Measurements from ENCODE around the gene JAZF1.

Gene JAZF1

GRCh38 chr7:28165961-28166955 is 14.3 kb downstream of the JAZF1 start:
- no peaks in the 10 kb centered on the region for H3K27me3 Mint-ChIP-seq
- no peak overlapping the region for H3K4me3 Mint-ChIP-seq
- peaks cover 5% of the 10 kb centered on the region for H3K36me3 Mint-ChIP-seq (ENCODE audit: low read depth)
- no peak overlapping the region for H3K27ac Mint-ChIP-seq
- peaks cover 54% of the 10 kb centered on the region for H3K4me1 Mint-ChIP-seq (ENCODE audit: low read depth)
- H3K9me3 Mint-ChIP-seq, result no peaks in the 10 kb centered on the region

- H3K27ac Mint-ChIP-seq, result peak overlapping the region; percentile 5
- no peaks in the 10 kb centered on the region for H3K9me3 Mint-ChIP-seq
- H3K4me1 Mint-ChIP-seq (ENCODE audit: low read depth), result peaks cover 52% of the 10 kb centered on the region
- no peaks in the 10 kb centered on the region for H3K27me3 Mint-ChIP-seq
- H3K36me3 Mint-ChIP-seq (ENCODE audit: low read depth), result peaks cover 5% of the 10 kb centered on the region
- H3K4me3 Mint-ChIP-seq, result no peak overlapping the region
Observed at GRCh38 chr7:28165261-28165660, 15.3 kb downstream of the JAZF1 start.

- peaks cover 48% of the 10 kb centered on the region for H3K4me1 Mint-ChIP-seq (ENCODE audit: low read depth)
- no peak overlapping the region for H3K27ac Mint-ChIP-seq
- peaks cover 15% of the 10 kb centered on the region for H3K36me3 Mint-ChIP-seq (ENCODE audit: low read depth)
- no peak overlapping the region for H3K4me3 Mint-ChIP-seq
- no peaks in the 10 kb centered on the region for H3K9me3 Mint-ChIP-seq
- no peaks in the 10 kb centered on the region for H3K27me3 Mint-ChIP-seq
Observed at GRCh38 chr7:28163949-28164348, 16.6 kb downstream of the JAZF1 start.

- Mint-ChIP-seq H3K36me3 (ENCODE audit: low read depth) (peaks cover 20% of the 10 kb centered on the region), H3K4me1 (ENCODE audit: low read depth) (peaks cover 48% of the 10 kb centered on the region), H3K9me3 (no peaks in the 10 kb centered on the region), H3K27ac (no peak overlapping the region), H3K4me3 (no peak overlapping the region), H3K27me3 (no peaks in the 10 kb centered on the region)
Observed at GRCh38 chr7:28161331-28161730, 19.3 kb downstream of the JAZF1 start.

GRCh38 chr7:28160551-28160991 is 20.0 kb downstream of the JAZF1 start:
- no peak overlapping the region for H3K4me3 Mint-ChIP-seq
- H3K9me3 Mint-ChIP-seq, result no peaks in the 10 kb centered on the region
- no peak overlapping the region for H3K27ac Mint-ChIP-seq
- H3K36me3 Mint-ChIP-seq (ENCODE audit: low read depth), result peaks cover 20% of the 10 kb centered on the region
- H3K4me1 Mint-ChIP-seq (ENCODE audit: low read depth), result peaks cover 50% of the 10 kb centered on the region
- H3K27me3 Mint-ChIP-seq, result no peaks in the 10 kb centered on the region

- no peak overlapping the region for H3K4me3 Mint-ChIP-seq
- H3K9me3 Mint-ChIP-seq, result no peaks in the 10 kb centered on the region
- H3K4me1 Mint-ChIP-seq (ENCODE audit: low read depth), result peaks cover 60% of the 10 kb centered on the region
- peaks cover 23% of the 10 kb centered on the region for H3K36me3 Mint-ChIP-seq (ENCODE audit: low read depth)
- no peaks in the 10 kb centered on the region for H3K27me3 Mint-ChIP-seq
- H3K27ac Mint-ChIP-seq, result no peak overlapping the region
Observed at GRCh38 chr7:28157831-28158416, 22.7 kb downstream of the JAZF1 start.

- H3K4me3 Mint-ChIP-seq, result no peak overlapping the region
- peaks cover 23% of the 10 kb centered on the region for H3K36me3 Mint-ChIP-seq (ENCODE audit: low read depth)
- peak overlapping the region; percentile 46 for H3K27ac Mint-ChIP-seq
- H3K27me3 Mint-ChIP-seq, result no peaks in the 10 kb centered on the region
- H3K9me3 Mint-ChIP-seq, result peaks cover 4% of the 10 kb centered on the region
- H3K4me1 Mint-ChIP-seq (ENCODE audit: low read depth), result peaks cover 64% of the 10 kb centered on the region
Observed at GRCh38 chr7:28157076-28157745, 23.4 kb downstream of the JAZF1 start.

- peaks cover 72% of the 10 kb centered on the region for H3K4me1 Mint-ChIP-seq (ENCODE audit: low read depth)
- no peaks in the 10 kb centered on the region for H3K27me3 Mint-ChIP-seq
- peaks cover 23% of the 10 kb centered on the region for H3K36me3 Mint-ChIP-seq (ENCODE audit: low read depth)
- peaks cover 4% of the 10 kb centered on the region for H3K9me3 Mint-ChIP-seq
- H3K27ac Mint-ChIP-seq, result peak overlapping the region; percentile 24
- H3K4me3 Mint-ChIP-seq, result peak overlapping the region; percentile 71
Observed at GRCh38 chr7:28156401-28156800, 24.2 kb downstream of the JAZF1 start.

GRCh38 chr7:28155964-28156363 is 24.6 kb downstream of the JAZF1 start:
- Mint-ChIP-seq H3K27me3 (no peaks in the 10 kb centered on the region), H3K27ac (peak overlapping the region; percentile 98), H3K36me3 (ENCODE audit: low read depth) (peaks cover 23% of the 10 kb centered on the region), H3K9me3 (peaks cover 4% of the 10 kb centered on the region), H3K4me1 (ENCODE audit: low read depth) (peaks cover 75% of the 10 kb centered on the region), H3K4me3 (peak overlapping the region; percentile 71)

- Mint-ChIP-seq H3K4me1 (ENCODE audit: low read depth) (peaks cover 83% of the 10 kb centered on the region), H3K9me3 (peaks cover 4% of the 10 kb centered on the region), H3K36me3 (ENCODE audit: low read depth) (peaks cover 23% of the 10 kb centered on the region), H3K4me3 (peak overlapping the region; percentile 71), H3K27ac (peak overlapping the region; percentile 98), H3K27me3 (no peaks in the 10 kb centered on the region)
Observed at GRCh38 chr7:28155019-28155660, 25.5 kb downstream of the JAZF1 start.

- Mint-ChIP-seq H3K4me1 (ENCODE audit: low read depth) (peaks cover 92% of the 10 kb centered on the region), H3K36me3 (ENCODE audit: low read depth) (peaks cover 27% of the 10 kb centered on the region), H3K4me3 (peak overlapping the region; percentile 41), H3K27me3 (no peaks in the 10 kb centered on the region), H3K27ac (peak overlapping the region; percentile 94), H3K9me3 (peaks cover 4% of the 10 kb centered on the region)
Observed at GRCh38 chr7:28152594-28152993, 28.0 kb downstream of the JAZF1 start.

- Mint-ChIP-seq H3K9me3 (peaks cover 4% of the 10 kb centered on the region), H3K4me1 (ENCODE audit: low read depth) (peaks cover 86% of the 10 kb centered on the region), H3K4me3 (peak overlapping the region; percentile 41), H3K27ac (peak overlapping the region; percentile 94), H3K36me3 (ENCODE audit: low read depth) (peaks cover 26% of the 10 kb centered on the region), H3K27me3 (no peaks in the 10 kb centered on the region)
Observed at GRCh38 chr7:28151965-28152364, 28.6 kb downstream of the JAZF1 start.

GRCh38 chr7:28149291-28150101 is 31.1 kb downstream of the JAZF1 start:
- Mint-ChIP-seq H3K4me1 (ENCODE audit: low read depth) (peaks cover 70% of the 10 kb centered on the region), H3K27ac (peak overlapping the region; percentile 88), H3K9me3 (peaks cover 4% of the 10 kb centered on the region), H3K36me3 (ENCODE audit: low read depth) (peaks cover 38% of the 10 kb centered on the region), H3K4me3 (peak overlapping the region; percentile 46), H3K27me3 (no peaks in the 10 kb centered on the region)

- H3K4me3 Mint-ChIP-seq, result no peak overlapping the region
- H3K4me1 Mint-ChIP-seq (ENCODE audit: low read depth), result peaks cover 48% of the 10 kb centered on the region
- peaks cover 43% of the 10 kb centered on the region for H3K36me3 Mint-ChIP-seq (ENCODE audit: low read depth)
- no peak overlapping the region for H3K27ac Mint-ChIP-seq
- no peaks in the 10 kb centered on the region for H3K9me3 Mint-ChIP-seq
- no peaks in the 10 kb centered on the region for H3K27me3 Mint-ChIP-seq
Observed at GRCh38 chr7:28145931-28146330, 34.7 kb downstream of the JAZF1 start.

Measured in stimulated activated naive CD8-positive, alpha-beta T cell treated with anti-CD3 and anti-CD28 coated beads, Interleukin-15, Interleukin-2, amounts not matched to agents 100 ng/mL and 50 ng/mL, for 24 hours (primary cell).